ENCODE measurements around the gene MAP2K1.

DNA sequence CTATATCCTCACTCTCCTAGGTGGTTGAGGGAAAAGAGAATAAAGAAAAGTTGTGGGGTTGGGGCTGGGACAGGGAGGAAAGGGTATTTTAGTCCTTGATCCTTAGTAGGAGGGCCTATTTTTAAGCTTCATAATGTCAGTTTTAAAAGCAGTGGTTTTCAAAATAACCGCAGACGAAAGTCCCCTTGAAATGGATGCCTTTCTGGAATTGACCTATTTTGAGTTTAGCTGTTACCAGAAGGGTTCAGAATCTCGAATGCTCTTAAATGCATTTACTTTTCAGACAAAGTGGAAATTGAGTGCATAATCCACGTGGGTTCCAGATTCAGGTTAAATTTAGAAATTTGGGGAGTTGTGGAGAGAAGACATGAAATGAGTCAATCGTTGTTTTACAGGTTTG lies 16.6 kb downstream of the MAP2K1 start:
- TF ChIP-seq POLR2AphosphoS5 (IDR thresholded peaks at IDR 0.05) (no peak), CTCF (IDR thresholded peaks at IDR 0.05) (no peak), POLR2A (IDR thresholded peaks at IDR 0.05) (no peak)

Measured in breast epithelium (tissue), 3 donors.